ENCODE results near the gene TSPAN32. TPM values are rescaled to one million over a fixed set of nuclear protein-coding genes. Genes with fewer than 3 reads are reported as not detected.

TSPAN32 gene
- total and polyA plus RNA-seq, 12 donors, result 2.3 to 47.5 (median 23.3) TPM

GRCh38 chr11:2287091-2287490 is 14.7 kb upstream of the TSPAN32 start:
- Histone ChIP-seq H3K27me3 (peaks cover 0 to 6% (median 0%) of the 10 kb centered on the region in 7 donors), H3K36me3 (no peaks in the 10 kb centered on the region), H3K9me3 (peaks cover 0 to 15% (median 7%) of the 10 kb centered on the region in 11 donors), H3K4me3 (no peak overlapping the region), H3K4me1 (peaks cover 0 to 18% (median 7%) of the 10 kb centered on the region in 9 donors), H3K27ac (no peak overlapping the region)
- 56 to 63% methylated on average over 16 of the region's 16 CpGs for WGBS, 2 donors
- peak in 1 of 2 donors; percentile 2 for DNase-seq
- intact Hi-C loops (cut with DNase I), result no loop called here
- ATAC-seq, result no peak
- TF ChIP-seq CTCF (IDR thresholded peaks at IDR 0.05), result no peak

GRCh38 chr11:2289350-2289749 is 12.5 kb upstream of the TSPAN32 start:
- no peak for TF ChIP-seq CTCF (IDR thresholded peaks at IDR 0.05)
- peak in 7 of 8 donors; percentile 65 to 83 (median 76) for ATAC-seq
- Histone ChIP-seq H3K9me3 (no peaks in the 10 kb centered on the region), H3K27ac (peak overlapping the region in 3 of 10 donors; percentile 29 to 52 (median 41)), H3K4me1 (peaks cover 0 to 20% (median 7%) of the 10 kb centered on the region in 9 donors), H3K27me3 (peaks cover 0 to 6% (median 0%) of the 10 kb centered on the region in 7 donors), H3K4me3 (peak overlapping the region in 2 of 10 donors; percentile 15 to 24), H3K36me3 (no peaks in the 10 kb centered on the region)
- DNase-seq, result no peak
- intact Hi-C loops (cut with DNase I), result no loop called here
- WGBS, 2 donors, result 47 to 74% methylated on average over 6 of the region's 6 CpGs

- Histone ChIP-seq H3K4me3 (peak overlapping the region in 2 of 10 donors; percentile 15 to 24), H3K4me1 (peaks cover 0 to 25% (median 7%) of the 10 kb centered on the region in 9 donors), H3K27me3 (peaks cover 0 to 6% (median 0%) of the 10 kb centered on the region in 7 donors), H3K36me3 (no peaks in the 10 kb centered on the region), H3K27ac (peak overlapping the region in 3 of 10 donors; percentile 29 to 52 (median 41)), H3K9me3 (no peaks in the 10 kb centered on the region)
- no peak for DNase-seq
- 59 to 68% methylated on average over 10 of the region's 10 CpGs for WGBS, 2 donors
- ATAC-seq, result peak in 2 of 8 donors; percentile 23 to 37
- TF ChIP-seq CTCF (IDR thresholded peaks at IDR 0.05), result no peak
- intact Hi-C loops (cut with DNase I), result no loop called here
Observed at GRCh38 chr11:2289859-2290258, 12.0 kb upstream of the TSPAN32 start.

GRCh38 chr11:2290351-2290841 is 11.4 kb upstream of the TSPAN32 start:
- intact Hi-C loops (cut with DNase I), result no loop called here

More at GRCh38 chr11:2290351-2290841, 11.4 kb upstream of the TSPAN32 start:
- Histone ChIP-seq H3K27me3 (peaks cover 0 to 6% (median 0%) of the 10 kb centered on the region in 7 donors), H3K9me3 (no peaks in the 10 kb centered on the region), H3K27ac (peak overlapping the region in 4 of 10 donors; percentile 29 to 52 (median 38)), H3K36me3 (no peaks in the 10 kb centered on the region), H3K4me3 (no peak overlapping the region), H3K4me1 (peaks cover 0 to 28% (median 7%) of the 10 kb centered on the region in 9 donors)
- WGBS, 2 donors, result 43 to 54% methylated on average over 10 of the region's 10 CpGs
- DNase-seq (no peak), ATAC-seq (peak in 3 of 8 donors; percentile 20 to 25 (median 24))
- TF ChIP-seq CTCF (IDR thresholded peaks at IDR 0.05), result no peak
